HG03521 (cell line): ENCODE results near the gene AR.

Experiments used
- ATAC-seq: cut with Tn5 transposase; IDR thresholded peaks from one replicate; pipeline ENCODE4 v1.9.1; 2021; ENCODE audit warnings: mild to moderate bottlenecking, moderate library complexity; ENCODE audit not compliant: unreplicated experiment

The AR gene

DNA sequence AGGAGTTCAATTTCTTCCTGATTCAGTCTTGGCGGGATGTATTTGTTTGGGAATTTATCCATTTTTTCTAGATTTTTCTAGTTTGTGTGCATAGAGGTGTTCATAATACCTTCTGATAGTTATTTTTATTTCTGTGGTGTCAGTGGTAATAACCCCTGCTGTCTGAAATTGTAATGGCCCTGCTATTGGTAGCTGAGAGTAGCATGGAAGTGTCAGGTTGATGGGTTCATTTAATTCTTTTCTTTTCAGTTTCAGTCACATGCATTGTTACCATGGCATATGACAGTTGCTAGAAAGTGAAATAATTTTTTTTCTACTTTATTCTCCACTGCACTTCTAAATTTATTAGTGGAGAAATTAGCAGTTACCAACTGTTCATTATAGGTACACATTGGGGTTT lies 20.7 kb downstream of the AR start:
- ATAC-seq = no peak

DNA sequence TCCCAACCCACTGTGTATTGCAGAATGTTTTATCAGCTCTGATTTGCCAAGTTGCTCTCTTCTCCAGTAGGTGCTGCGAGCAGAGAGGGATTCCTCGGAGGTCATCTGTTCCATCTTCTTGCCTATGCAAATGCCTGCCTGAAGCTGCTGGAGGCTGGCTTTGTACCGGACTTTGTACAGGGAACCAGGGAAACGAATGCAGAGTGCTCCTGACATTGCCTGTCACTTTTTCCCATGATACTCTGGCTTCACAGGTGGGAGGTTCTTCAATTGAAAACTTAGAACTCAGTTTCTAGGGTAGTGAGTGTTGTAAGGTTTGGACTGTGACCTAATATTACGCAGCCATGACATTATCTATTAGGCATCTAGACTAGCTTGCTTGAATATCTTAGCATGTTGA lies 24.9 kb downstream of the AR start:
- ATAC-seq = no peak

DNA sequence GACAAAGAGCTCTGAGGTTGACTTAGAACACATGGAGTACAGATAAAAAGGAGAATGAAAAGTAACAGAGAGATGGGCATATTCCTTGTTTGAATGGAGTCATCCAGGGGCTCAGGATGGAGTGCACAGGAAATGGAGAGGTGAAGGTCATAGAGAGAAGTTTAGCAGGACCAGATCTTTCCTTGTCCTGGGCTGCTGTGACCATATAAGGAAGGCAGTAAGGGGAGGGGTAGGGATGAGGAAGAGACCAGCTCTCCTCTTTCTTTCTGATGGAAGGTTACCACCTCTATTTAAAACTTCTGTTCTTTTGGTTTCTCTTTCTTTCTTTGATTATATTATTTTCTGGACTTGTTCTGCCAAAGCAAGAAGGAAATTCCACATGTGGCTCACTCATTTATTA lies 27.0 kb downstream of the AR start:
- ATAC-seq = no peak

DNA sequence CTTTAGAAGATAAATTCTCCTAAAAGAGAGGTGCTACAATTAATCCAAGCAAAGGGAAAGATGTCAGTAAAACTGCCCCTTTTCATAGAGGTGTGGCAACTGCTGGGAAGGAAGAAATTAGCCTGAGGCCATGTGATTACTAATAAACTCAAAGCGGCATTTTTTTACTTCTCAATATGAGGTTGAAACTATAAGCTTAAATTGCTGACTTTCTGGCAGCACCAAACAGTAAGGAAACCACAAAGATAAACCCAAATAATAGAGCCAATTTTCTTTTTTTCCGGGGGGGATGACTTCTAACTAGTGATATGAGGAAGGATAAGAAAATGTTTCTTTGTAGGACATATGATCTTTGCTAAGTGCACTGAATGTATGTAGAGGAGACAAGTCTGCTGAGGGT lies 30.9 kb downstream of the AR start:
- ATAC-seq = no peak

DNA sequence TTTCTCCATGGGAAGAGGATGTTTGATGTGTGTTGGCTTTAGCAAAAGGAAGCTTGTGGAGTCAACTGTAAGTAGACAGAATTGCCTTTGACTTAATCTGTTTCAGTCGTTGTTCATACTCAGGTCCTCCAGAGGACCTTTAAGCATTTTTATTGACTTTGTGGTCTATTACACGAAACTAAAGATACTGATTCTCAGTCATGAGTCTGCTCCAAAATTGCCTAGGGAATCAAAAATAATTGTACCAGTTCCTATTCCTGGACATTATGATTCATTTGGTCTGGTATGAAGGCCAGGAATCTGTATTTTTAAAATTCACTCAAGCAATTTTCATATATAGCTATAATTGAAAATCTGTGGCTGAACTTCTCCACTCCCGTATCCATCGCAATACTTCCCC lies 38.6 kb downstream of the AR start:
- ATAC-seq = no peak

DNA sequence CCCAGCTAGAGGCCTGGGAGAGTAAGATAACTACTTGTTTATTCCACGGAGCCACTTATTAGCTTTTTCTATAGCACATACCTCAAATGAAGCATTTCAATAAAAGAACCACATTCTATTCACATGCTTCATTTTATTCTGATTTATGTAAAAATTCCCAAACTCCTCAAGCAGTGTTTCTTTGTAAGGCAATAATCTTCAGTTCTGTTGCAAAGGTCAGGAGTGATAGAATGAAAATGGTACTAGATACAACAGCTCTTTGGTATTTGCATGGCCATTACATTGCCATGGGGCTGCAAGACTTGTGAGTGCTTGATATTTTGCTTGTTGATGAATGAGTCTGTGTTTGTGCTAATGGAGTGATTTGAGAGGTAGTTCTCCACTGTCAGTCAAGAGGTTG lies 39.4 kb downstream of the AR start:
- no peak for ATAC-seq

DNA sequence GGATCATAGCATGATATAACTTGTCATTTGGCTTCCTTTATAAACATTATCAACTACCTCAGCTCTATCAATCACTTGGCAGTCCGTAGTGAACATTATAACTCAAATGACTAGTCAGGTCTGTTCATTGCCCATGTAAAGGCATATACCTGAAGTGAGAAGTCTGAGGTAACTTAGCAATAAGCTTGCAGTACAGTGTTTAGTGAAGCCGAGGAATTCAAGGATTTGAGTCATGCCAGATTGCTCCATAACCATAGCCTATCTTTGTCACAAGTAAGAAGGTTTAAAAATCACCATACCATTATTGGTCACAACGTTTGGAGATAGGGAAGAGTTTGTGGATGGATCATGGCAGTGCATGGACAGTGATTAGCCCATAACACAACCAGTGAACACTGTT lies 41.6 kb downstream of the AR start:
- ATAC-seq = no peak

DNA sequence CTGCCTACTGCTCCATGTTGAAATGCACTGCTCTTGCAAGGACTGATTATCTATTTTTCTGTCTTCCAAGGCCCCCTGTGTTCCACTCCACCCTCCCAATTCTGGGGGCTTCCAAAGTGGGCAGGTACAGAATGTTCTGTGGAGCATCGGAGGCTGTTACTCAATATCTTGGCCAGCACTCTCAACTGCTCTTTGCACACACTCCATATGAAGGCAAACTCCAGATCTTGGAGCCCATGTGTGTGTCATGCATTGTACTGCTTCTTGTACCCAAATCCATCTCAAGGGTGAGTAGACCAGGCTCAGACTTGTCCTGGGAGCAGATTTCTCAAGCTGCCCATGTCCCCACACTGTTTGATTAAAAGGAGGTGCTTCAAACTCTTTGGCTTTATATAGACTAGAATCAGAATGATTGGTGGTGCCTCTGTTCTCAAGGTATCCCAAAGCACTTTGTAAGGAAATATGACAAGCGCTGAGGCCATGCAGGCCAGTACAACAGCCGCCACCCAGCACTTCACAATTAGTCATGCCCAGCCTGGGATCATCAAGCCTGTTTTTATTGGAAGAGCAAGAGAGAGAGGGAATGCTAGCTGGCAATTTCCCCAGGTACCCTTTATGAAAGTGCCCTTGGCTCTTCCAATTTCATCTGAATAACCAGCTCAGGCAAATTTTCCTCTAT lies 44.3 kb downstream of the AR start:
- ATAC-seq = no peak

DNA sequence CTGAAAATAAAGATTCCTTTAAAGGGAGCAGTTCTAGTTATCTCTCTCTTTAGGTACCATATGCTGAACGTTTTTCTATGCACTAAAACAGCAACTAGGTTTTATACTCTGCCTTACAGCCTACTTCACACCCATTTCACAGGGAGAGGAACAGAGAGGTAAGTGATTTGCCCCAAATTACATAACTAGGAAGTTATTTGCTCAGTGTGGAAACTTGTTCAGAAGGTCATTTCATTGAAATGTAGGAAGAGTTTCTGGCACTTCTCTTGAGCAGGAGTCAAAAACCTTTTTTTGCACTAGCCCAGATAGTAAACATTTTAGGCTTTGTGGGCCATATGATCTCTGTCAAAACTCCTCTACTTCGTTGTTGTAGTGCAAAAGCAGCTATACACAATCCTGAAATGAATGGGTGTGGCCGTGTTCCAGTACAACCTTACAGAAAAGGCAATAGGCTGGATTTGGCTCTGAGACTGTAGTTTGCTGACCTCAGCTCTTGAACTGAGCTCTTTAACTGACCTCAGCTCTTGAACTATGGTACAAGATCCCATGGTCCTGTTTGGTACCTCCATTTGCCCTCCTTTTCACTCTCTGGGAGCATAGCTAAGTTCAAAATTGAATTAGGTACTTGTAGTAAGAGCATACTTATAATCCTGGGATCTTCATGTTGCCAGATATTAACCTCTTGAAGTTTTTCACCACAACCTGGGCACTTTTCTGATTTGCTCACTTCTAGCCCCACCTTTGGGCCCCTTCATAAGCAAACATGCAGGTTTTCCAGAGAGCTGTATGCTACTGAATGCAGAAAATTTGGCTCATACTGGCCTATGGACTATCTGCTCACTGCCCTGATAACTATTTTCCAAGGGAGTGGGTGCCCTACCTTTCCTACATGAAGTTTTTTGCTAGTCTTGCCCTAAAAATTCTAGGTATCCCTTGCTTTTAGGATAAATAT lies 53.3 kb downstream of the AR start:
- ATAC-seq = no peak

DNA sequence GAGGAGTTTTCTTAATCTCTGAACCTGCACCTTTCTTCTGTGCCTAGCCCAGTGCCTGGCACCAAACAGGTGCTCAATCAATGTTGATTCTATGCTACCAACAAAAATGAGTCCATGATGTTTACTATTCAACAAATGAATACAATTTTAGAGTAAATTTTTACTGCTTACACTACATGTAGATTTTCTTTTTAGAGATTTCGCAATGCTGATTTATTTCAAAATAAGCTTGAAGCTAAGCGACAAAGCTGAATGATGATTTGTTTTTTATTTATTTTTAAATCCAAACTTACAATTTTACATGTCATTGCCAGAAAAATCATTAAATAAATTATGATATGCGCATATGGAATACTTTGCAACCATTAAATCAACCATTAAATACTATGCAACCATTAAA lies 55.7 kb downstream of the AR start:
- no peak for ATAC-seq

DNA sequence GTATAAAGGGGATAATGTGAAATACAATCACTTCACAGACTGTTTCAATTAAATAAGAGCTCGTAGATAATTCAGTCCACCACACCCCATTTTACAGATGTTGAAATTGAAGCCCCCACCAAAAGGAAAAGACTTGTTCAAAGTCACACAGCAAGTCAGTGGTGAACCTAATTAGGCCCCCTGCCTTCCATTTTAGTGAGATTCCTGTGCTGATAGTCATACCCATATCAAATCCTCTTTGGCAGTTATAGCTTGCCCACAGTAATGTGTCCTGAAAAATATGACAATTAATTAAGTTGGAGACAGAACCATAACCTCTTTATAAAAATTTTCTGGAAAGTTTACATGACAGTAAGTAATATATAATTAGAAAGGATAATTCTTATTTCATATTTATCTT lies 58.0 kb downstream of the AR start:
- no peak for ATAC-seq

DNA sequence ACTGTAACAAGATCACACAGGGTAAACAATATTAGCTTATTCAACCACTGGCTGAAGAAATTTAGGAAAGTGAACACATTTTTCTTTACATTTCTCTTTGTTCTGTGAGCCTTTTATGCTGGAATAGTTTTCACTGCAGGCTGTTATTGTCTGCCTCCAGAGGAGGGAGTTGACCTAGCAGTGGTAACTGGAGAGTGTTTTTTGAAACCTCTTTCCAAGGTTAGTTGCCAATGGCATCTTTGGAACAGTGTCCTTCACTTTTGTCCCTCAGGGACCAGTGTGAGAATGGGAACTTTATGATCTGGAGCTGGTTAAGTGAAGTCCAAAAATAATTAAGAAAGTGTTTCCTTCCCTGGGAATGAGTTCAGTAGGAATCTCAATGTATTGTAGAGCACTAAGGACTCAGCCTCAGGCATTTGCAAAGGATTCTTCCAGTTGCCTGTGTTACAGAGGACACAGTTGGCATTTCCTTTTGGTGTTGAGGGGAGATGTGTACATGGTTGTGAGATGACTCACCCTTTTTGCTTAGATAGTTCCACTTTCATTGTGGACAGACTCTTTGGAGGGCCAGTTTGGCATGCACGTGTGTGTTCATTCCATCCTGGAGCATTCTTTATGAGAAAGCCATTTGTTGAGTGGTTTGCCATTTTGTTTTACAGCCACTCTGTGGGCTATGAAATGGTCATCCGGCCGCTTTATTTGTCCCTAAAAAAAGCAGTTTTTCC lies 61.3 kb downstream of the AR start:
- no peak for ATAC-seq

DNA sequence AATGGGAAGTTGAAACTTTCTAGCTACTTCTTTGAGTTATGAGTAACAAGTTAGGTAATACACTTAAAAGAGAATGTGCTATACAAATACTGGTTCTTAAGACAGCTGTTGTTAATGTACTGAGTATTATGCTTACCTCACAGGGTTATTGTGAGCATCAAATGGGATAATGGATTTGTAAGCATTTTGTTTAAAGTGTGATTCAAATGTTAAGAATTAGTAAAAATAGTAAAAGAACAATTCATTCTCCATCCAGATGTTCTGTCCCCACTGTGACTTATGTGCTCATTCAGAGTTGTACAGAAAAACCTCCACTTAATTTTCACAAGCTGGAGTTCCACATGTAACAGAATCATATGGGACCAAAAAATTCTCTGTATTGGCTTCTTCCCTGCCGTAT lies 63.6 kb downstream of the AR start:
- no peak for ATAC-seq

DNA sequence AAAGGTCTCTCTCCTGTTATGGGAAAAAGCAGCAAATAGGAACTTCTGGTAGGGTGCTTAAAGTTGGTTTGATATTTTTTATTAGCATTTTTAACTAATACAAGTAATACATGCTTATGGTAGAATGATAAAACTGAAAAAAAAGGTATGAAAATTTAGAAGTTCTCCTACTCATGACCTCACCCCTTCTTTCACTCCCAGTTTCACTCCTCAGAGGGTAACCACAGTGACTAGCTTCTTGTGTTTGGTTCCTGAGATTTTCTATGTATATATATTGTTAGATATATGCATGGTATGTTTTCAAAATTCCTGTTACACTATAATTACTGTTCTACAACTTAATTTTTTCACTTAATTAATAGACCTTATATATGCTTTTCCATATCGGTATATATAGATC lies 66.5 kb downstream of the AR start:
- no peak for ATAC-seq

DNA sequence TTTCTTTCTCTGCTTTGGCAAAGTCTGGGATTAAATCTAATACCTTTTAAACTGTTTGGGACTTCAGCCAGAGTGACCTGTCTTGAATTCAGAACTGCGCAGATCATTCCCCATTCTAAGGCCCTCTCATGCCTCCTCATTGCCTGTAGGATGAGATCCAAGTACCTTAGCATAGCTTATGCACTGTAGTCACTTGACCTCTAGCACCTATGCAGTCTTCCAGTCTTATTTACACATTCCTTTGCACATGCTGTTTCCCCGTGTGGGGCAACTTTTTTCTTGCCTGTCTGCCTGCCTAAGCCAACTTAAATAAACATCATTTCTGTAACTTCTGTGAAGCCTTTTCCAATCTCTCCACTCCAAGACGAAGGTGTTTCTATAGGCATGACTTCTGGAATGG lies 68.4 kb downstream of the AR start:
- ATAC-seq = no peak

DNA sequence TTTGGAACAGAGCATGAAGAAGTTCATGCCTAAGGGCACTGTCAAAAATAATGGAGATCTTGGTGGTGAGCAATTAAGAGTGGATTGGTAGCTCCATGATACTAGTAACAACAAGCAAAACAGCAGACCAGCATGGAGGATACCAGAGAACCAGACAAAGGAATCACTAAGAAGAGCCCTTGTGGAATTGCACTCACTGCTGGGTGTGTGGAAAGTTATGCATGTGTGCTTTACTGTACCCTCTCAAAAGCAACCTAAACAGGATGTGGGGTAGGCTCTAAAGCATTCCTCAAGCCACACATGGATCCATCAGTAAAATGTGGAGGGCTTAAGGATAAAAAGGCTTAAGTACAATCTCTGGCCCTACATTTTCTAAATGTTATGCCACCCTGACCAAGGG lies 69.5 kb downstream of the AR start:
- ATAC-seq = no peak

DNA sequence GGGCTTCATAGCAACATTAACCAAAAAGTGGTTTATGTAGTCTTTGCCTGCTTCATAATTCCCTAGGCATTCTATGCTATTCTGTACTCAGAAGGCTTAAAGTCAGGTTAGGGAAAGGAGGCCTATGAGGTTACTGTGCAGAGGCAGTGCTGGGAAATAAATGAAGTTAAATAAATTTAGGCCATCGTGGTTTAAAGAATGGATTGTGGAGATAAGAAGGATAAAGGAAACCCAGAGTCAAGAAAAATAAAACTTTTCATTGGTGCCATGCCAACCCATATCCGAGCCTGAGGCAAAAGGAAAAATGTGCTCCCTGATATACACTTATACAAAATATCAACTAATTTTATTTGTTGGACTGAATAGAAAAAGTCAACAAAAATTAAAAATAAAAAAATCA lies 70.2 kb downstream of the AR start:
- ATAC-seq = no peak

DNA sequence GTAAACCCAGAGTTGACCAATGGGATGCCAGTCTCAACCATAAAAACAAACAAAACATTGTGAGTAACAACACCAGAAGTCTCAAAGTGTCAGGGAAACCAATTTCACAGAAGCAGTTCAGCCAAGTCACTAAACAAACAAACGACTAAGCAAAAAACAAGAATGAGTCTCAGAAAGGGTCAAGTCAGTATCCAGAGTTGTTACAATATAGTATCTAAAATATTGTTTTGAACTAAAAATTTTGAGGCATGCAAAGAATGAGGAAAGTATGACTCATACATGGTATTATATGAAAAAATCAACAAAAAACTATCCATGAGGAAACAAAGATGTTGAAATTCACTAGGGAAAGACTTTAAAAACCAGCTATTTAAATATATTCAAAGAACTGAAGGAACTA lies 70.6 kb downstream of the AR start:
- ATAC-seq = no peak

DNA sequence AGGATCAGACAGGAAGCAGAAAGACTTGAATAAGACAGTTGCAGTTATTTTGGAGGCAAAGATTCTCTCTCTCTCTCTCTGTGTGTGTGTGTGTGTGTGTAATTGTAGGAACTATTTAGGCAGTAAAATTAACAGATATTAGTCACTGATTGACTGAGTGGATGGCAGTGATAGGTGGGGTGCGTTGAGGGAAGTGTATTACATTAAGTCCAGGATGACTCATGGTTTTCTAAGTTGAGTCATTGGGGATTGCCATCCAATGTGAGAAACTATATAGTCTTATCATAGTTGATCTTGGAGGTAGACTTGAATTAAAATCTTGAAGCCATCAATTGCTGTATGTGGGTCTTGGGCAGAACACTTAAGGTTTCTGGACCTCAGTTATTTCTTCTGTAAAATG lies 75.4 kb downstream of the AR start:
- no peak for ATAC-seq

DNA sequence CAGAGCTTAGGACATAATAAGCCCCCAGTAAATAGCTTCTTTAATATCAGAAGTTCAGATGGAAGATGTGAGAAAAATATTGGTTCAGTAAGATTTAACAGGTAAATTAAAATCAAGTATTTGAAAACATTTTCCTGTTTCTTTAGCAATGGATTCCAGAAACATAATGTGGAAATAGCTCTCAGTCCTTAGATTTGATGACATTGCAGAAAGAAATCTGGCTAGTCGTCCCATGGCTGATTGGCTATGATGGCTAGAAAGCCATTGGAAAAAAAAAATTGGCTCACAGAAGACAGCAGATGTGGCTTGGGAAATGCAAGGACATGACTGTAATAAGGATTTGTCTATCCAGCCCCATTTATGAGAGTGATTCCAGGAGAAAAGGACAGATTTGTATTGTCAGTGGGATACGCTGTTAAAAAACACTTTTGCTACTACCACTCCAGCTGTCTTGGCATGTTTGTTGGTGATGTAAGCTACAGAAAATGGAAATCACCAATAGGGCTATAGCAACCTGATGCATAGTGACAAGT lies 78.3 kb downstream of the AR start:
- no peak for ATAC-seq

DNA sequence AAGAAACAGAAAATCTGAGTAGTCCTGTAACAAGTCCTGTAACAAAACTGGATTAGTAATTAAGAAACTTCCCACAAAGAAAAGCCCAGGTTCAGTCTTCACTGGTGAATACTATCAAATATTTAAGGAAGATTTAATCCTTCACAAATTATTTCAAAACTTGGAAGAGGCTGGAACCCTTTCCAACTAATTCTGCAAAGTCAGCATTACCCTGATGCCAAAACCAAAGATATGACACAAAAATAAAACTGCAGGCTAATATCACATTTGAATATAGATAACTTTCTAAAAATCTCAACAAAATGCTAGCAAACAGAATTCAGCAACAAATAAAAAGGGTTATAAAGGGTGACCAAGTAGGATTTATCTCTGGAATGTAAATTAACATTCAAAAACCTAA lies 80.5 kb downstream of the AR start:
- ATAC-seq = no peak

DNA sequence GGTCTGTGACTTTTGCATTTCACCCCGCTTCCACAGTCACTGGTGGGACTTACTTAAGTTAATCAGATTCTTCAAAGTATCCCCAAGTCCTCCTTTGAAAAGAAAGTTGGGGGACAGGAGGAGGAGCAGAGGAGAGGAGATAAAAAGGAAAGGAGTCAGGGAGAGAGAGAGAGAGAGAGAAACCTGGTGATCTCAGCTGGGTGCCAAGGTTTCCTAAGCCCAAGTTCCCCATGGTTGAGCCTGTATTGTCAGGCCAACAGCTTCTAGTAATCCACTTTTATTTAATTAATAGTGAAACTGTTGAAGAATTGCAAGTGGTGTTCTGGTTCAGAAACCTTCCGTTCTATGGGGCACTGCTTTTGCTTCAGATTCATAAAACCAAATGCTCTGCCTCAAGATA lies 91.6 kb downstream of the AR start:
- ATAC-seq = no peak
